IMR-90 (cell line): Measurements from ENCODE around the gene MOB3B. TPM values are rescaled to one million over a fixed set of nuclear protein-coding genes. Genes with fewer than 3 reads are reported as not detected.

Source experiments
- ATAC-seq: fragments of 200-7000 bp; cut with Tn5 transposase; 2 replicates; pipeline ENCODE4 v1.9.1; 2020; ENCODE audit warnings: low read depth, mild to moderate bottlenecking, moderate library complexity
- BruUV-seq: library from RNA; stranded (reverse); fragments of 400-500 nt; replicated peaks from 2 replicates; lab custom pipeline; 2021; lab: Mats Ljungman, UMichigan
- CTCF ChIA-PET: fragments of 300-600 bp; formaldehyde crosslinking; extraction: SDS; loops from one replicate; lab custom pipeline; 2021; ENCODE audit warnings: antibody characterized with exemption; lab: Yijun Ruan, JAX
- POLR2A ChIA-PET: fragments of 300-600 bp; sonication (Branson Sonifier 250); formaldehyde crosslinking; loops from one replicate; lab custom pipeline; 2022; ENCODE audit warnings: antibody characterized with exemption; ENCODE audit not compliant: unreplicated experiment; lab: Charles Lee
- DNase-seq: peaks from one replicate; pipeline ENCODE4 v3.0.0; 2013
- H2AFZ ChIP-seq: replicated peaks from 2 replicates; pipeline ENCODE3; 2013; ENCODE audit warnings: low read length, mild to moderate bottlenecking; ENCODE audit not compliant: poor library complexity
- H2AK5ac ChIP-seq: 2 replicates; pipeline ENCODE4 v1.6.1; 2013; ENCODE audit warnings: low read depth, low read length, inconsistent platforms
- H2AK9ac ChIP-seq: replicated peaks from 2 replicates; pipeline ENCODE3; 2013; ENCODE audit warnings: mild to moderate bottlenecking, low read depth, low read length, moderate library complexity; ENCODE audit not compliant: poor library complexity
- H2BK120ac ChIP-seq: 2 replicates; pipeline ENCODE4 v1.6.1; 2013; ENCODE audit warnings: low read depth, low read length, inconsistent platforms
- H2BK15ac ChIP-seq: 3 replicates; pipeline ENCODE4 v1.6.1; 2013; ENCODE audit warnings: low read depth, low read length, inconsistent platforms
- H2BK20ac ChIP-seq: 2 replicates; pipeline ENCODE4 v1.6.1; 2013; ENCODE audit warnings: low read depth, mild to moderate bottlenecking, inconsistent platforms, low read length, moderate library complexity
- H2BK5ac ChIP-seq: 2 replicates; pipeline ENCODE4 v1.6.1; 2013; ENCODE audit warnings: mild to moderate bottlenecking, low read depth, low read length, inconsistent platforms; ENCODE audit not compliant: poor library complexity, severe bottlenecking
- H3K14ac ChIP-seq: replicated peaks from 2 replicates; pipeline ENCODE4 v1.6.1; 2013; ENCODE audit warnings: low read depth, low read length, inconsistent platforms
- H3K18ac ChIP-seq: 2 replicates; pipeline ENCODE4 v1.6.1; 2013; ENCODE audit warnings: low read depth, low read length, control low read depth
- H3K23ac ChIP-seq: 2 replicates; pipeline ENCODE4 v1.6.1; 2013; ENCODE audit warnings: low read depth, low read length, inconsistent platforms
- H3K27ac ChIP-seq: 2 replicates; pipeline ENCODE4 v1.5.1; 2013; ENCODE audit warnings: mild to moderate bottlenecking, control low read depth, low read length; ENCODE audit not compliant: insufficient read depth
- H3K27me3 ChIP-seq: 2 replicates; pipeline ENCODE4 v1.6.1; 2013; ENCODE audit warnings: low read length; ENCODE audit not compliant: control insufficient read depth, insufficient read depth
- H3K36me3 ChIP-seq: 2 replicates; pipeline ENCODE4 v1.6.1; 2013; ENCODE audit warnings: low read length, mixed read lengths; ENCODE audit not compliant: control insufficient read depth, insufficient read depth
- H3K4ac ChIP-seq: 2 replicates; pipeline ENCODE4 v1.6.1; 2013; ENCODE audit warnings: low read depth, low read length, inconsistent platforms
- H3K4me1 ChIP-seq: 2 replicates; pipeline ENCODE4 v1.6.1; 2013; ENCODE audit warnings: low read length, mixed read lengths; ENCODE audit not compliant: control insufficient read depth, insufficient read depth
- H3K4me2 ChIP-seq: 2 replicates; pipeline ENCODE4 v1.6.1; 2013; ENCODE audit warnings: low read depth, mild to moderate bottlenecking, control low read depth, low read length, moderate library complexity
- H3K4me3 ChIP-seq: 2 replicates; pipeline ENCODE4 v1.5.1; 2013; ENCODE audit warnings: low read depth, mild to moderate bottlenecking, control low read depth, low read length, moderate library complexity; ENCODE audit not compliant: insufficient read depth
- H3K56ac ChIP-seq: 2 replicates; pipeline ENCODE4 v1.6.1; 2013; ENCODE audit warnings: low read length, inconsistent platforms; ENCODE audit not compliant: insufficient read depth; ENCODE audit errors: extremely low read depth
- H3K79me1 ChIP-seq, 2 experiments: 2 replicates each; pipeline ENCODE4 v1.6.1; 2013; ENCODE audit warnings: low read length in 2 of 2, inconsistent platforms in 1 of 2, low read depth in 1 of 2
- H3K9ac ChIP-seq: 2 replicates; pipeline ENCODE4 v1.6.1; 2013; ENCODE audit warnings: low read depth, low read length, control low read depth
- H3K9me1 ChIP-seq: 2 replicates; pipeline ENCODE4 v1.6.1; 2013; ENCODE audit warnings: low read length, inconsistent platforms; ENCODE audit not compliant: insufficient read depth
- H3K9me3 ChIP-seq: 2 replicates; pipeline ENCODE4 v1.6.1; 2013; ENCODE audit warnings: low read length; ENCODE audit not compliant: control insufficient read depth, insufficient read depth
- H4K20me1 ChIP-seq: 2 replicates; pipeline ENCODE4 v1.6.1; 2013; ENCODE audit warnings: low read length, inconsistent platforms; ENCODE audit not compliant: insufficient read depth
- H4K5ac ChIP-seq: 2 replicates; pipeline ENCODE4 v1.6.1; 2013; ENCODE audit warnings: mild to moderate bottlenecking, low read depth, low read length, control low read depth
- H4K8ac ChIP-seq, 2 experiments: 2 replicates each; pipeline ENCODE4 v1.6.1; 2013; ENCODE audit warnings: low read depth in 2 of 2, low read length in 2 of 2, control low read depth in 1 of 2, inconsistent platforms in 1 of 2
- H4K91ac ChIP-seq: 2 replicates; pipeline ENCODE4 v1.6.1; 2013; ENCODE audit warnings: low read depth, low read length, inconsistent platforms; ENCODE audit not compliant: insufficient read depth
- BHLHE40 ChIP-seq: fragments of 150-350 bp; IDR thresholded peaks from 2 replicates; pipeline ENCODE4 v1.6.1; 2016; ENCODE audit warnings: mild to moderate bottlenecking, low read depth, low read length
- CEBPB ChIP-seq: IDR thresholded peaks from 2 replicates; pipeline ENCODE4 v1.6.1; 2012; ENCODE audit warnings: low read depth, low read length, improper control_type of control experiment
- CHD1 ChIP-seq: IDR thresholded peaks from 2 replicates; pipeline ENCODE4 v1.6.1; 2012; ENCODE audit warnings: low read depth, low read length, improper control_type of control experiment
- FOS ChIP-seq: fragments of 150-350 bp; IDR thresholded peaks from 2 replicates; pipeline ENCODE4 v1.6.1; 2016; ENCODE audit warnings: low read depth, low read length
- MAFK ChIP-seq: IDR thresholded peaks from 2 replicates; pipeline ENCODE4 v1.6.1; 2012; ENCODE audit warnings: low read depth, low read length, improper control_type of control experiment
- MAZ ChIP-seq: IDR thresholded peaks from 2 replicates; pipeline ENCODE4 v1.6.1; 2012; ENCODE audit warnings: low read depth, mild to moderate bottlenecking, low read length, improper control_type of control experiment, moderate library complexity, borderline replicate concordance
- MXI1 ChIP-seq: IDR thresholded peaks from 2 replicates; pipeline ENCODE4 v1.6.1; 2012; ENCODE audit warnings: low read depth, mild to moderate bottlenecking, low read length, moderate library complexity, borderline replicate concordance
- NFE2L2 ChIP-seq: fragments of 150-350 bp; IDR thresholded peaks from 2 replicates; pipeline ENCODE4 v1.6.1; 2016; ENCODE audit warnings: low read depth, mild to moderate bottlenecking, low read length
- POLR2A ChIP-seq: IDR thresholded peaks from 2 replicates; pipeline ENCODE4 v1.6.1; 2012; ENCODE audit warnings: mild to moderate bottlenecking, low read depth, low read length
- RAD21 ChIP-seq: IDR thresholded peaks from 2 replicates; pipeline ENCODE4 v1.6.1; 2012; ENCODE audit warnings: low read length, improper control_type of control experiment
- RCOR1 ChIP-seq: IDR thresholded peaks from 2 replicates; pipeline ENCODE4 v1.6.1; 2012; ENCODE audit warnings: mild to moderate bottlenecking, low read length, improper control_type of control experiment; ENCODE audit not compliant: insufficient replicate concordance
- RFX5 ChIP-seq: IDR thresholded peaks from 2 replicates; pipeline ENCODE4 v1.8.0; 2012; ENCODE audit warnings: low read depth, mild to moderate bottlenecking, low read length, moderate library complexity
- SMC3 ChIP-seq: fragments of 150-350 bp; IDR thresholded peaks from 2 replicates; pipeline ENCODE4 v1.6.1; 2016; ENCODE audit warnings: low read depth, mild to moderate bottlenecking, antibody characterized with exemption, low read length, moderate library complexity
- WGBS, 2 experiments: methylation state at CpG; one replicate each; pipeline versions ENCODE4 v1.1.5 to v1.1.7; 2013; ENCODE audit warnings: missing lambda C conversion rate in 2 of 2; ENCODE audit not compliant: insufficient read length in 1 of 2; ENCODE audit errors: extremely low coverage in 2 of 2; 5-methylcytosine and 5-hydroxymethylcytosine counted together
- dilution Hi-C: fragments of 300-500 bp; cut with HindIII; formaldehyde crosslinking; loops from one replicate; pipeline ENCODE4 v1.14.3; 2018; ENCODE audit warnings: low sequenced_read_pairs; ENCODE audit not compliant: unreplicated experiment
- in situ Hi-C: fragments of 300-500 bp; cut with MboI; formaldehyde crosslinking; loops from 3 replicates; pipeline ENCODE4 v1.14.3; 2019; ENCODE audit warnings: low sequenced_read_pairs, inconsistent platforms, mixed read lengths
- intact Hi-C: fragments of 100-400 bp; cut with micrococcal nuclease; formaldehyde crosslinking; loops from 2 replicates; pipeline ENCODE4 v1.10.0; 2022
- polyA plus RNA-seq, 3 experiments: library from polyadenylated mRNA; depleted of rRNA; stranded (reverse); fragments of >200 nt; gene quantifications; 2 replicates each; pipeline ENCODE4 v1.2.3, GENCODE V29; 2012; ENCODE audit warnings: low replicate concordance in 1 of 3
- total RNA-seq: library from RNA; depleted of rRNA; stranded (reverse); fragments of >200 nt; gene quantifications from 2 replicates; pipeline ENCODE4 v1.2.3, GENCODE V29; 2012
- TF ChIP-seq, protein P1 (sequence below): fragments of 150-350 bp; IDR thresholded peaks from 2 replicates; pipeline ENCODE4 v1.6.1; 2017; ENCODE audit warnings: mild to moderate bottlenecking, antibody characterized with exemption, low read length, low read depth
- TF ChIP-seq, protein P2 (sequence below): conservative IDR thresholded peaks from 2 replicates; pipeline ENCODE4 v1.5.1; 2012; ENCODE audit warnings: mild to moderate bottlenecking, low read depth, low read length, improper control_type of control experiment
- TF ChIP-seq, protein P3 (sequence below): fragments of 150-350 bp; IDR thresholded peaks from 2 replicates; pipeline ENCODE4 v1.6.1; 2016; ENCODE audit warnings: low read depth, mild to moderate bottlenecking, low read length, moderate library complexity, borderline replicate concordance

Gene MOB3B
- total and polyA plus RNA-seq, 2 of the 4 experiments (the other 2 are of a cell fraction), result under 0.01 to 0.02 TPM

DNA sequence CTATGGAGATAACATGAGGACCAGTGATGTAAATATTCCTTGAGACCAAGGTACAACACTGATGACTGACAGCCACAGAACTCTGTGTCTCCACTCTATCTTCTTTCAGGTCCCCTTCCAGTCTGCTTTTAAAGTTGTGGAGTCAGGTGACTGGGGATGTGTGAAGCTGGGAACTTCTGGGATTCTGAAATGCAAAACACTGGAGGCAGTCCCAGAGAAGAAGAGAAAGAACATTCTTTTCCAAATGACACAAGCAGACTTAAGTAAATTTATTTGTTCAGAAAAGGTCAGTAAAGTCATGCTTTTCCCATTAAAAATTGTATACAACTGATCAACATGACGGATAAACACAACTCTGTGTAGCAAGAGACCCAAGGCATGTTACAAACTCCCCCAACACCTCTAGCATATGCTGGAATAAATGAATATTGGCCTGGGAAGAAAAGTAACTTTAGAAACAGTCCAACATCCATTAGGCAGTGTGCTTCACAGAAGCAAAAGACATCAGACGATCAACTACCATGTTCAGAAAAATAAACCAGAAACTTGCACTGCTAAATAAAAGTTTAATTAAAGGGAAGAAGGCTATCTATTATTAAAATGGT is 98.0 kb downstream of the MOB3B start:
- Histone ChIP-seq H3K27ac (no peak overlapping the region), H3K4ac (no peak overlapping the region), H4K8ac (no peak overlapping the region), H4K5ac (no peak overlapping the region), H4K20me1 (no peaks in the 10 kb centered on the region), H3K23ac (no peak overlapping the region), H3K56ac (no peak overlapping the region), H3K9me3 (no peaks in the 10 kb centered on the region), H3K27me3 (no peaks in the 10 kb centered on the region), H2AK9ac (no peak overlapping the region), H3K4me2 (no peak overlapping the region), H3K79me1 (no peaks in the 10 kb centered on the region), H3K14ac (no peak overlapping the region), H2BK20ac (no peak overlapping the region), H2BK5ac (no peak overlapping the region), H2BK15ac (no peak overlapping the region), H3K4me3 (no peak overlapping the region), H2AFZ (no peak overlapping the region), H3K4me1 (no peaks in the 10 kb centered on the region), H3K36me3 (no peaks in the 10 kb centered on the region), H4K91ac (no peak overlapping the region), H2BK120ac (no peak overlapping the region), H3K9ac (no peak overlapping the region), H3K9me1 (no peaks in the 10 kb centered on the region), H3K18ac (no peak overlapping the region), H2AK5ac (no peak overlapping the region)
- in situ Hi-C loops (no loop called here), intact Hi-C loops (no loop called here), dilution Hi-C loops (no loop called here)
- POLR2A ChIA-PET, result no interaction called here
- CTCF ChIA-PET, result no interaction called here
- WGBS, 2 experiments, result no CpG with 5 or more reads among the region's 2 CpGs
- no TSS peak for BruUV-seq
- no peak for ATAC-seq
- DNase-seq, result no peak
- TF ChIP-seq CHD1 (no peak), SMC3 (no peak), MXI1 (no peak), MAZ (no peak), RCOR1 (no peak), CEBPB (no peak), BHLHE40 (no peak), NFE2L2 (no peak), MAFK (no peak), RAD21 (no peak), FOS (no peak), RFX5 (no peak), POLR2A (no peak)
- TF ChIP-seq, protein P1, sequence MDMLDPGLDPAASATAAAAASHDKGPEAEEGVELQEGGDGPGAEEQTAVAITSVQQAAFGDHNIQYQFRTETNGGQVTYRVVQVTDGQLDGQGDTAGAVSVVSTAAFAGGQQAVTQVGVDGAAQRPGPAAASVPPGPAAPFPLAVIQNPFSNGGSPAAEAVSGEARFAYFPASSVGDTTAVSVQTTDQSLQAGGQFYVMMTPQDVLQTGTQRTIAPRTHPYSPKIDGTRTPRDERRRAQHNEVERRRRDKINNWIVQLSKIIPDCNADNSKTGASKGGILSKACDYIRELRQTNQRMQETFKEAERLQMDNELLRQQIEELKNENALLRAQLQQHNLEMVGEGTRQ, result no peak
- TF ChIP-seq, protein P2, sequence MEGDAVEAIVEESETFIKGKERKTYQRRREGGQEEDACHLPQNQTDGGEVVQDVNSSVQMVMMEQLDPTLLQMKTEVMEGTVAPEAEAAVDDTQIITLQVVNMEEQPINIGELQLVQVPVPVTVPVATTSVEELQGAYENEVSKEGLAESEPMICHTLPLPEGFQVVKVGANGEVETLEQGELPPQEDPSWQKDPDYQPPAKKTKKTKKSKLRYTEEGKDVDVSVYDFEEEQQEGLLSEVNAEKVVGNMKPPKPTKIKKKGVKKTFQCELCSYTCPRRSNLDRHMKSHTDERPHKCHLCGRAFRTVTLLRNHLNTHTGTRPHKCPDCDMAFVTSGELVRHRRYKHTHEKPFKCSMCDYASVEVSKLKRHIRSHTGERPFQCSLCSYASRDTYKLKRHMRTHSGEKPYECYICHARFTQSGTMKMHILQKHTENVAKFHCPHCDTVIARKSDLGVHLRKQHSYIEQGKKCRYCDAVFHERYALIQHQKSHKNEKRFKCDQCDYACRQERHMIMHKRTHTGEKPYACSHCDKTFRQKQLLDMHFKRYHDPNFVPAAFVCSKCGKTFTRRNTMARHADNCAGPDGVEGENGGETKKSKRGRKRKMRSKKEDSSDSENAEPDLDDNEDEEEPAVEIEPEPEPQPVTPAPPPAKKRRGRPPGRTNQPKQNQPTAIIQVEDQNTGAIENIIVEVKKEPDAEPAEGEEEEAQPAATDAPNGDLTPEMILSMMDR, result no peak
- TF ChIP-seq, protein P3, sequence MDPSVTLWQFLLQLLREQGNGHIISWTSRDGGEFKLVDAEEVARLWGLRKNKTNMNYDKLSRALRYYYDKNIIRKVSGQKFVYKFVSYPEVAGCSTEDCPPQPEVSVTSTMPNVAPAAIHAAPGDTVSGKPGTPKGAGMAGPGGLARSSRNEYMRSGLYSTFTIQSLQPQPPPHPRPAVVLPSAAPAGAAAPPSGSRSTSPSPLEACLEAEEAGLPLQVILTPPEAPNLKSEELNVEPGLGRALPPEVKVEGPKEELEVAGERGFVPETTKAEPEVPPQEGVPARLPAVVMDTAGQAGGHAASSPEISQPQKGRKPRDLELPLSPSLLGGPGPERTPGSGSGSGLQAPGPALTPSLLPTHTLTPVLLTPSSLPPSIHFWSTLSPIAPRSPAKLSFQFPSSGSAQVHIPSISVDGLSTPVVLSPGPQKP, result no peak
